GM20000 (cell line): ENCODE results near the gene ROBO2.

Experiments
- DNase-seq: peaks from one replicate; pipeline ENCODE4 v3.0.0; 2012; ENCODE audit warnings: low spot score
- CTCF ChIP-seq: IDR thresholded peaks from 2 replicates; pipeline ENCODE4 v1.5.1; 2012; ENCODE audit warnings: mild to moderate bottlenecking, control low read depth; ENCODE audit errors: extremely low read depth, missing control alignments

The ROBO2 gene

GRCh38 chr3:77412021-77412438 is 372.1 kb downstream of the ROBO2 start:
- DNase-seq = no peak
- no peak for TF ChIP-seq CTCF

- no peak for DNase-seq
- TF ChIP-seq CTCF = no peak
Measured at GRCh38 chr3:77412584-77412983, 372.7 kb downstream of the ROBO2 start.

- DNase-seq = no peak
- no peak for TF ChIP-seq CTCF
Measured at GRCh38 chr3:77414881-77415280, 375.0 kb downstream of the ROBO2 start.

GRCh38 chr3:77420336-77420735 is 380.4 kb downstream of the ROBO2 start:
- no peak for DNase-seq
- no peak for TF ChIP-seq CTCF

GRCh38 chr3:77421916-77422315 is 382.0 kb downstream of the ROBO2 start:
- TF ChIP-seq CTCF = no peak
- DNase-seq = no peak

- TF ChIP-seq CTCF = no peak
- DNase-seq = no peak
Measured at GRCh38 chr3:77426531-77426930, 386.6 kb downstream of the ROBO2 start.

- no peak for TF ChIP-seq CTCF
- no peak for DNase-seq
Measured at GRCh38 chr3:77427528-77427927, 387.6 kb downstream of the ROBO2 start.

GRCh38 chr3:77436908-77437307 is 397.0 kb downstream of the ROBO2 start:
- no peak for TF ChIP-seq CTCF
- no peak for DNase-seq
